NCI-H69 (cell line): Measurements from ENCODE around the gene AKR1A1.
A peak's percentile ranks its signal among the peaks of the same experiment; 100 is the strongest.
"Not testable (repeated sequence)": the region's sequence is repeated elsewhere in the genome, so short reads cannot be mapped to it uniquely, and the experiment has no call there.

Source experiments
- DNase-seq: peaks from one replicate; lab custom pipeline; 2025; lab: John Stamatoyannopoulos, UW

AKR1A1 gene

GRCh38 chr1:45523516-45523915, 27.1 kb upstream of the AKR1A1 start:
- DNase-seq = not testable (repeated sequence)

GRCh38 chr1:45523975-45524374, 26.7 kb upstream of the AKR1A1 start:
- not testable (repeated sequence) for DNase-seq

DNA sequence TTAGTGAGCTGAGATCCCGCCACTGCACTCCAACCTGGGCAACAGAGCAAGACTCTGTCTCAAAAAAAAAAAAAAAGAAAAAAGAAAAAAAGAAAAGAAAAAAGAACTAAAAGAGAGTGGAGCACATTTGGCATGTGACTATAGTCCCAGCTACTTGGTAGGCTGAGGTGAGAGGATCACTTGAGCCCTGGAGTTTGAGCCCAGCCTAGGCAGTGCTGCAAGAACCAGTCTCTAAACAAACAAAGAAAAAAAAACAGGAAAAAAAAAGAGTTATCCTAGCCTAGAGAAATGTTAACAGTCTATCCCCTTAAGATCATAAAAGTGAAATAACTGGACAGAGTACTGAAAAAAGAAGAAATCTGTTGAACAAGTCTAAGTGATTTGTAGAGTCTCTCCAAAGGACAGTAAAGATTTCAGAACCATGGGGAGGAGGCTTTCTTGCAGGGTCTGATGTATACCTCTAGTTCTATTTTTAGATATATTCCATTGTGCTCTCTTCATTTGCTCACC, 24.4 kb upstream of the AKR1A1 start:
- DNase-seq = peak; percentile 34

- DNase-seq = no peak
These were observed 19.9 kb upstream of the AKR1A1 start for GRCh38 chr1:45530632-45531135.

DNA sequence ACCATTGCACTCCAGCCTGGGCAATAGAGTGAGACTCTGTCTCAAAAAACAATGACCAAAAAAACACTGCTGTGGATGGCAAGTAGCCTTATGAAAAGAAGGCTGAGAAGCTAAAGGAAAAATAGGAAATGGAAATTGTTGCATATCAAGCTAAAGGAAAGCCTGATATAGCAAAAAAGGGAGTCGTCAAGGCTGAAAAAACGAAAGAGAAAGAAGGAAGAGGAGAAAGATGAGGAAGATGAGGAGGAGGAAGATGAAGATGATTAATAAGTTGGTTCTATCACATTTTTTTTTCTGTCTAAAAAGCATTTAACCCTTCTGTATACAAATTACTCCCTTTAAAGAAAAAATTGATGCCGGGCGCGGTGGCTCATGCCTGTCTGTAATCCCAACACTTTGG, 18.8 kb upstream of the AKR1A1 start:
- no peak for DNase-seq

DNA sequence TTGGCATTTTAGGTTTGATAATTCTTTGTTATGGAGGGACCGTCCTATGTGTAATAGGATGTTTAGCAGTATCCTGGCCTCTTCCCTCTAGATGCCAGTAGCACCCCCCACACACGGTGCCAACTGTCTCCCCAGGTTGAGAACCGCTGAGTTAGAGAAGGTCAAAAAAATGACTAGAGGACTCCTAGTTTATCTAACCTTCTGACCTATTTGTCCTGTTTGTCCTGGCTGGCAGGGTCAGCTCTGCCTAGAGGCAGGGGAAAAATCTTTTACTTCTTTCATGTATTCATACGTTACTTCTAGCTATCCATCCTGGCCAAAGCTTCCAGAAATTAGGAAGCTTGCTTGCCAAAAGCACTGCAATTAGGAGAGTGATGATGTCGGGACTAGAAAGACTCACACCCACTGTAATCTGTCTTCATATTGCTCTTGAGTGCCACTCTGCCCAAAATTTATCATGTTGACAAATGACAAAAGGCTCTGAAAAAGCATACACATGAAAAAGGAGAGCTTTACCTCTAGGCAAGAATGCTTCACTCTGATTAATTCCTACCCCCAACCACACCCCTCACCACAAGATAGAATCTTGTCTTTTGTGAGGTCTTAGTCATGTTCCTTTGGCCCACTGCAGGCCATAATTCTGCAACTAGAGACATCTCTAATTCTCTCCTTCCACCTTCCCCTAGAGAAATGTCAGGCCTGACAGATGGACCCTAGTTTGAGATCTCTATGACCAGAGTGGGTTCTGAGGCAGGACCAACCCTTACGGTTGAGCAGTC, 14.4 kb upstream of the AKR1A1 start:
- DNase-seq = no peak

GRCh38 chr1:45536886-45537285, 13.7 kb upstream of the AKR1A1 start:
- peak; percentile 5 for DNase-seq

GRCh38 chr1:45541193-45541592, 9.4 kb upstream of the AKR1A1 start:
- DNase-seq = no peak

DNA sequence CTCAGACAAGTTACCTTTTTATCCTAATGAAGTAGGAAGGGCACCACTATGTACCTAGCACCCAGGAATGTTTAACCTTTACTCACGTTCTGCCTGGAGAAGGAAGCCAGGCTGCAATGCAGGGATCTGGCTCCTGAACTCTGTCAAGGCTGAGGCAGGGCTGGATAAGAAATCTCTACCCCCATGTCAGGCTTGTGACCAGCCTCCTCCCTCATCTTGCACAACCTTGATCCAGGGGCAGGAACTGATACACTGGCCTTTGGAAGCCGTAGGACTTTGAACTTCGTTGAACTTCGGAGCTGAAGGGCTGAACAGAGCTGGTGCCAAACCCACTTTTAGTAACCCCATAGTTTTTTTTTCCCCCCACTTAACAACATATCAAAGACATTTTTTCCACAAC, 8.0 kb upstream of the AKR1A1 start:
- DNase-seq = no peak

DNA sequence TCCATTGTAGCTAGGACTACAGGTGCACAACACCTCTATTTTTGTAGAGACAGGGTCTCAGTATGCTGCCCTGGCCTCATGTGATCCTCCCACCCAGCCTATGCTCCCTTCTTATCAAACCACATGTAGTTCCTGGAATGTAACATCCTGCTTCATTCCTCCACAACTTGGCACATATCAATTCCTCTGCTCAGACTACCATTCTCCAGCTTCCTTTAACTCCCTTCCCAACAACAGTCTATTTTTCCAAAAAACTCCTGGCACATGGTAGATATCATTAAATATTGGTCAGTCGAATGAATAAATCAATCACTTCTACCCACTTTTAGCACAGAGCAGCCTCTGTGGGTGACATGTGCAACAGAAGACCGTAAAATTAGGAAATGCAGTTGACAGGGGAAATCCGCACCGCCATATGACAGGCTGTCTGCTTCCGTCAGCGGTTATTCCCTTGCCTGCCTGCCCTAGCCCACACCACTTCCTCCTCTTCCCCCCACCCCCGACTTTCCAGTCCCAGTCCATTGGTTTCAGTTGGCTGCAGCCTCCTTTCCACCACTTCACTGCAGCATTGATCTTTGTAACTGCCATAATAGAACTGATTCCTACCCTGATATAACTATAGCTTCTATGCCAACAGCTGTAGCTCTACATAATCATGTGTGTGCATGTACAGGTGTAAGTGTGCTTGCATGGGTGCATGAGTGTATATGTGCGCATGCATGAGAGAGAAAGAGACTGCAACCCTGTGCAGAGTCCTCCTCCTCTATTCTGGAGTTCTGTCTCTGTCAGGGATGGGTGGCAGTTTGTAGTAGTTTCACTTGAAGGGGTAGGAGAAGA, 6.8 kb upstream of the AKR1A1 start:
- DNase-seq = peak; percentile 11

DNA sequence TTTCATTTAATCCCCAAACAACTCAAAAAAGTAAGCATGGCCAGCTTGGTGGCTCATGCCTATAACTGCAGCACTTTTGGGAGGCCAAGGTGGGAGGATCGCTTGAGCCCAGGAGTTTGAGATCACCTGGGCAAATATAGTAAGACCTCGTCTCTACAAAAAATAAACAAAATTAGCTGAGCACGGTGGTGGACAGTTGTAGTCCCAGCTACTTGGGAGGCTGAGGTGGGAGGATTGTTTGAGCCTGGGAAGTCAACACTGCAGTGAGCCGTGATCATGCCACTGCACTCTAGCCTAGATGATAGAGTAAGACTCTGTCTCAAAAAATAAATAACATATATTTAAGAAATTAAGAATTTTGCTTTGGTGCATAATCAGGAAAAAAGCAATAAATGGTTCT, 6.1 kb upstream of the AKR1A1 start:
- DNase-seq = no peak

DNA sequence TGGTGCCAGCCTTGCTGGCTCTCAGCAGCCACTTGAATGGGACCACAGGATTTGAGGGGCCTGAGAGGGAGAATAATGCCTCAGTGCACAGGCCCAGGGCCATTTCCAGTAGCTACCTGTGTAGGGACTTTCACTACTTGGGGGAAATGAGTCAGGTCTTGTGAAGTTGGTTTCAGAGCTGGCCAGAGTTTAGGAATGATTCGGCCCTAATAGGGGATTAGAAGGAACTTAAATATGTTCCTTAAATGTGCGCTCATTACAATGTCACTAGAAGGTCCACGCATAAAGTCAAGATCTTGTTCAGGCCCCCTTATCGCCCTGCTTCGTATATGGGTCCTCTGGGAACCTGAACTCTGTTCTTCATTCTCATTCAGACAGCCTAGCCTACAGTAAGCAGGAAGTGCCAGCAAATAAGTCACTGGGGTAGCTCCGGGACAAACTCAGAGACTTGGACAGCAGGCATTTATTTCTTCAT, 5.6 kb upstream of the AKR1A1 start:
- no peak for DNase-seq

DNA sequence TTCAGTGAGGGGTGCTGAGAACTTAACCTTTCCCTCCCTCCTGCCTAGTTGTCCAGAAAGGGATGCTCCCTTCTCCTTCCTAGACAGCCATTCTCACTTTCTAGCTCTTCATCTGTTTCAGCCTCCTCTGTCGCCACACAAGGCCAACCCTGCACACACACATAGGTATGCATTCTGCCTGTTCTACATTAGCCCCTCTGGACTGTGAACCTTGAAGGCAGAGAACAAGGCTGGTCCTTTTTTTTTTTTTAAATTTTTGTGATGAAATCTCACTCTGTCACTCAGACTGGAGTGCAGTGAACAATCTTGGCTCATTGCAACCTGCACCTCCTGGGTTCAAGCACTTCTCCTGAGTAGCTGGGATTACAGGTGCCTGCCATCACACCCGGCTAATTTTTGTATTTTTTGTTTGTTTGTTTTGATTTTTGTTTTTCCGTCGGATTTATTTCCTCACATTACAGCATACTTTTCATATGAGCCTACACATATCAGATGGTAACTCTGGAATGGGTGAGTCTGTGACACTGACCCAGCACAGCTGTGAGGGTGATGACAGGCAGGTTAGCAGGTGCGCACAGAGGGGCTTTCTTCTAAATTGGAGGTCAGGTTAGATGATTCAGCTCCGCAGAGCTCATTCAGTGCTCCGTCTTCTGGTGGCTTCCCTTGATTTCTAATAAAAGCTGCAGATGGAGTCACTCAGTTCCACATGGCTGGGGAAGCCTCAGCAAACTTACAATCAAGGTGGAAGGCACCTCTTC, 4.9 kb upstream of the AKR1A1 start:
- DNase-seq = no peak

- no peak for DNase-seq
These were observed 1.1 kb downstream of the AKR1A1 start for GRCh38 chr1:45551684-45552083.

- DNase-seq = peak; percentile 84
These were observed 1.7 kb downstream of the AKR1A1 start for GRCh38 chr1:45552331-45552730.

- DNase-seq = no peak
These were observed 3.6 kb downstream of the AKR1A1 start for GRCh38 chr1:45554198-45554597.

DNA sequence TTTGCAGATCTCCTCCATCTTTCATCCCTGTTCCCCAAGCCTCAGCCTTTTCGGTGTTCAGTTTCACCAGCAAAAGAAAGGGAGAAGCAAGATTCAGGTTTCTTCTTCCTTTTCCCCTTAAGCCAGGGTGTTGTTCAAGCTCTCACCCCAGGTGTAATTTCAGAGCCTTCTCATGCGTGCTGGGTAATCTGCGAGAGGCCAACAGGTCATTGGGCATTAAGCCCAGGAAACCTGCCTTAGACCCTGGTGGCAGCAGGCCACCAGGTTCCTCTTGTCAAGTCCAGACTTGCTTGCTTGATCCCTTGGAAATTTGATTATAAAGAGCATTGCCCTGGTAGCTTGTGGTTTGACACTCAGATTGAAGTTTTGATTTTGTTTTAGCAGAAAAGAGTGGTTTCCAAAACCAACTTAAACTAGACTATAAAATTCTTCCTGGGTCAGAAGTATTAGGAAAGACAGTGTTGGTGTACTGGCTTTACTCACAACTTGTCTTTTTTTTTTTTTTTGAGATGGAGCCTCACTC, 6.9 kb downstream of the AKR1A1 start:
- DNase-seq = peak; percentile 79

- no peak for DNase-seq
These were observed 13.2 kb downstream of the AKR1A1 start for GRCh38 chr1:45563843-45564242.

DNA sequence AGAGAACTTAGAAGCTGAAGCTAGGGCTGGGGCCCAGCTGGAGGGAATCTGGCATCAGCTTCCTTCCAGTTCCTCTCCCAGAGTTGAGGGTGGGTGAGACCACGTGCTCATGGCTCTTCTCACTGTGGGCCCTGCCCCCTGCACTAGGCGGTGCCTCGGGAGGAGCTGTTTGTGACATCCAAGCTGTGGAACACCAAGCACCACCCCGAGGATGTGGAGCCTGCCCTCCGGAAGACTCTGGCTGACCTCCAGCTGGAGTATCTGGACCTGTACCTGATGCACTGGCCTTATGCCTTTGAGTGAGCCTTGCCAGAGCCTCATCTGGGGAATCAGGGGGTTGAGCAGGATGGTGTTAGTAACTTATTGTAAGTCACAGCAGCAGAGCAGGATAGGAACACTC, 16.1 kb downstream of the AKR1A1 start:
- DNase-seq = no peak

GRCh38 chr1:45567911-45568310, 17.3 kb downstream of the AKR1A1 start:
- DNase-seq = no peak

DNA sequence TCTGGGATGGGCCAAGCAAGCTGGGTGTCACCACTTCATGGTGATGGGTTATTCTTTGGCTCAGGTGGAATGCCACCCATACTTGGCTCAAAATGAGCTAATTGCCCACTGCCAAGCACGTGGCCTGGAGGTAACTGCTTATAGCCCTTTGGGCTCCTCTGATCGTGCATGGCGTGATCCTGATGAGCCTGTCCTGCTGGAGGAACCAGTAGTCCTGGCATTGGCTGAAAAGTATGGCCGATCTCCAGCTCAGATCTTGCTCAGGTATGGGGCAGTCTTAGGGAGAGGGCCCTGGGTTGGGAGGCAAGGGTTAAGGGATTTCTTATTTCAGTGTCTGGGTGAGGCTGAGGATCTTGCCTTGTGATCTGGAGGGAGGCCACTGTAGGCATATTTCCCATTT, 17.8 kb downstream of the AKR1A1 start:
- DNase-seq = no peak

DNA sequence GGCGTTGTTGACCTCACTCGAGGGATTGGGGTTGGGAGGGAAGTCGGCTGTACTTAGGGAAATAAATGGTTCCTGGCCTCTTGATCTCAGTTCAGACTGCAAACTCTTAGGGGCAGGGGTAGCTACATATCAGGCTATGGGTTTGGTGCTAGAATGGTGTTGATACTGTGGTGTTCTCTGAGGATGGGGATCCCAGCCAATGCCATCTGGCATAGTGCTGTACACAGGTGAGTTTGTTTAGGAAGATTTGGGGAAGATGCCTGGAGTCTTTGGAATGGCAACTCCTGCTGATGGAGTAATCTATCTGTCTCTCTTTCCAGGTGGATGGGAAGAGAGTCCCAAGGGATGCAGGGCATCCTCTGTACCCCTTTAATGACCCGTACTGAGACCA, 18.9 kb downstream of the AKR1A1 start:
- DNase-seq = peak; percentile 9
